GM12891 (cell line): ENCODE results near the gene PNPLA7.

ENCODE experiments used
- DNase-seq: peaks from one replicate; pipeline ENCODE4 v3.0.0; 2011; ENCODE audit warnings: low spot score; ENCODE audit not compliant: insufficient read length
- FAIRE-seq: peaks from 2 replicates; lab custom pipeline; 2011; peaks lifted over from hg19 to GRCh38; lab: Jason Lieb, UNC
- PAX5 ChIP-seq: IDR thresholded peaks from 2 replicates; pipeline ENCODE4 v1.6.1; 2011; ENCODE audit warnings: low read length, moderate library complexity, mild to moderate bottlenecking; ENCODE audit not compliant: insufficient read depth, severe bottlenecking
- POLR2A ChIP-seq: IDR thresholded peaks from 2 replicates; pipeline ENCODE4 v1.6.1; 2011; ENCODE audit warnings: low read depth, low read length, control low read depth
- POLR2AphosphoS5 ChIP-seq: IDR thresholded peaks from 2 replicates; pipeline ENCODE4 v1.6.1; 2011; ENCODE audit warnings: low read depth, low read length, control low read depth
- POU2F2 ChIP-seq: IDR thresholded peaks from 2 replicates; pipeline ENCODE4 v1.6.1; 2011; ENCODE audit warnings: low read depth, mild to moderate bottlenecking, control low read depth, low read length, moderate library complexity
- SPI1 ChIP-seq: IDR thresholded peaks from 2 replicates; pipeline ENCODE4 v1.6.1; 2011; ENCODE audit warnings: low read depth, low read length, control low read depth
- TAF1 ChIP-seq: IDR thresholded peaks from 2 replicates; pipeline ENCODE4 v1.6.1; 2011; ENCODE audit warnings: low read depth, low read length, control low read depth

PNPLA7 gene

DNA sequence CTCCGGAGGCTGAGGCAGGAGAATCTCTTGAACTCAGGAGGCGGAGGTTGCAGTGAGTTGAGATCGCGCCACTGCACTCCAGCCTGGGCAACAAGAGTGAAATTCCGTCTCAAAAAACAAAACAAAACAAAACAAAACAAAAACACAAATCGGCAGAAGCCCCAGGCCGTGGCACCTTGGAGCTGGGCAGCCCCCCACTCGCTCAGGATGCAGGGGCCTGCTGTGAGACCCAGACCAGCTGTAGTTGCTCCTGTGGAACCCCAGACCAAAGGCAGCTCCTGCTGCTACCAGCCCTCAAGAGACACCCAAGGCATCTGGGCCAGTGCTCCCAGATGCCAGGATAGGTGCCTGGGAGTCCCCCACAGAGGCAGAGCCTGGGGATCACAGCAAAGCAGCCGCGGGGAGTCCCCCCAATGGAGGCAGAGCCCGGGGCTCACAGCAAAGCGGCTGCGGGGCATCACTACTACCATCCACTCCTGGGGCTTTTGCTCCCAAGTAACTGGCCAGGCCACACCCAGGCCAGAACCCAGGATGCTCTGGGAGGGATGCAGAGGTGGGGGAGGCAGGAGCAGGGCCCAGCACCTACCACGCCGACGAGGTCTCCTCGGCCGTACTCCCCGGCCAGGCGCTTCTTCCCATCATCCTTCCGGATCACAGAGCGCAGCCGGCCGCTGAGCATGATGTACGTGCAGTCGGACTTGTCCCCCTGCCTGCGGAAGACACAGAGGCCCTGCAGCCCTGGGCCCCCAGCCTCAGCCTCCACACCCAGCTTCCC lies 53.4 kb downstream of the PNPLA7 start:
- no peak for DNase-seq
- FAIRE-seq = no peak
- TF ChIP-seq SPI1 = no peak
- TF ChIP-seq POU2F2 = no peak
- no peak for TF ChIP-seq POLR2AphosphoS5
- no peak for TF ChIP-seq TAF1
- TF ChIP-seq POLR2A = no peak
- TF ChIP-seq PAX5 = no peak

DNA sequence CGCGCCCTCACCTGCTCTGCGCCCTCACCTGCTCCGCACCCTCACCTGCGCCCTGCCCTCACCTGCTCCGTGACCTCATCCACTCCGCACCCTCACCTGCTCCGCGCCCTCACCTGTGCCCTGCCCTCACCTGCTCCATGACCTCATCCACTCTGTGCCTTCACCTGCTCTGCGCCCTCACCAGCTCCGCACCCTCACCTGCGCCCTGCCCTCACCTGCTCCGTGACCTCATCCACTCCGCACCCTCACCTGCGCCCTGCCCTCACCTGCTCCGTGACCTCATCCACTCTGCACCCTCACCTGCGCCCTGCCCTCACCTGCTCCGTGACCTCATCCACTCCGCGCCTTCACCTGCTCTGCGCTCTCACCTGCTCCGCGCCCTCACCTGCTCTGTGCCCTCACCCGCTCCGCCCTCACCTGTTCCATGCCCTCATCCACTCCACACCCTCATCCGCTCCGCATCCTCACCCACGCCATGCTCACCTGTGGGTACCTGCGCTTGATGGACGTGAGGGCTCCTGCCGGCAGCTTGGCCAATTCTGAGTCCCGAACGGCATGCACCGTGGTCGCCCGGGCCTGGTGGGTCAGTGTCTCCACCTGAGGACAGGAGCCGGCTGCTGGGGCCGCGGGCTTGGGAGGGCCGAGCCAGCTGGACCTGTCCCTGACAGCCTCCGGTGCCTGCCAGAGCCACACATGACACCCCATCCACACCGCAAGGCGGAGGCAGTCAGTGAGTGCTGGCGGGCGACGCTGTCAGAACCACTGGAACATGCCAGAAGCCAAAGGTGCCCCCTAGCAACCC lies 55.5 kb downstream of the PNPLA7 start:
- FAIRE-seq (no peak), DNase-seq (no peak)
- no peak for TF ChIP-seq TAF1
- no peak for TF ChIP-seq POU2F2

DNA sequence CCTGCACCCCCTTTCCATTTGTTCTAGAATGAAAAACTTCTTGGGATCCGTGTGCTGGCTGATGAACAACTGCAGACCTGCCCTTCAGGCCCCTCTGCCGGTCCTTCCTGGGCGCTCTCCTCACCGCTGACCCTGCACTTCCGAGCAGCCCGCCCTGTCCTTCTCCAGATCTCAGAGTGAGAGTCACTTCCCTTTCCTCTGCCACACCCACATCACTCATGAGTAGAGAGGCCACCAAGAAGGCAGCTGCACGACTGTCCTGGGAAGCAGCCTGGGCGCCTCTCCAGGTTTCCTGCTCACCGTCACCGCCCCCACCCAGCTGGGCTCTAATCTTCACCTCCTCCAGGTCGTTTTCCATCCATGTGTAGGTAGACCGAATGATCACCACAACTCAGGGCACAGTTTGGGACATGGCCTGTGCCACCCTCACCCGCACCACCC lies 56.1 kb downstream of the PNPLA7 start:
- no peak for FAIRE-seq
- no peak for DNase-seq
- no peak for TF ChIP-seq SPI1
- no peak for TF ChIP-seq PAX5
- TF ChIP-seq POLR2AphosphoS5 = no peak
- TF ChIP-seq TAF1 = no peak
- no peak for TF ChIP-seq POLR2A
- no peak for TF ChIP-seq POU2F2

DNA sequence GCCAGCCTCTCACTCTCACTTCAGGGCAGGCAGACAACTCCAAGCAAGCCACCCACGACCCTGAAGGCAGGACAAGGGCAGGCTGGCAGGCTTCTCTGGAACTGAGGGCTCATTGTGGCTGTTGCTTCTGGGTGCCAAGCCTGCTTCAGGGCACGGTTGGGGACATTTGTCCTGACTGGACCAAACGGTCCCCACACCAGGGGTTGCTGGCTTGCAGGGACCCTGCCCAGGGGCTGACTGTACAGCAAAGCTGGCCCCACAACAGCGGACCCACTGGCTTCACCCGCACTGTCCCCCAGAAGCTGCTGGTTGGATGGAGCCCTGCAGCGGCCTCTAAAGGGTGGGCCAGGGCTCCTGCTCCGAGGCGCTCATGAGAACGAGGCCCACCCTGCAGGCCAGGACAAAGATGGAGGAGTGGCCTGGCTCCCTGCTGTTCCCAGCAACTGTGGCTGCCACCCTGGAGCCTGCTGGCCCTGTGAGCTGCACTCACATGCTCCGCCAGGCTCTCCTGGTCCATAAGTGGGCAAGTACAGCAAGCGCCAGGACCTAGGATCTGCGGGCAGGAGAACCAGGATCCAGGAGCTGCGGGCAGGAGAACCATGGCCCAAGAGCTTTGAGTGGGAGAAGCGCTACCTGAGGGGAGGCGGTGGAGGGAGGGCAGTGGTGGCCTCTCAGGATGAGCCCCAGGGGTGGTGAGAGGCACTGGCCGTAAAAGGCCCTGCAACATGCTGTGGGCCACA lies 56.7 kb downstream of the PNPLA7 start:
- DNase-seq (no peak), FAIRE-seq (no peak)
- no peak for TF ChIP-seq POLR2A
- no peak for TF ChIP-seq PAX5
- TF ChIP-seq POU2F2 = no peak
- no peak for TF ChIP-seq POLR2AphosphoS5
- no peak for TF ChIP-seq SPI1
- no peak for TF ChIP-seq TAF1

DNA sequence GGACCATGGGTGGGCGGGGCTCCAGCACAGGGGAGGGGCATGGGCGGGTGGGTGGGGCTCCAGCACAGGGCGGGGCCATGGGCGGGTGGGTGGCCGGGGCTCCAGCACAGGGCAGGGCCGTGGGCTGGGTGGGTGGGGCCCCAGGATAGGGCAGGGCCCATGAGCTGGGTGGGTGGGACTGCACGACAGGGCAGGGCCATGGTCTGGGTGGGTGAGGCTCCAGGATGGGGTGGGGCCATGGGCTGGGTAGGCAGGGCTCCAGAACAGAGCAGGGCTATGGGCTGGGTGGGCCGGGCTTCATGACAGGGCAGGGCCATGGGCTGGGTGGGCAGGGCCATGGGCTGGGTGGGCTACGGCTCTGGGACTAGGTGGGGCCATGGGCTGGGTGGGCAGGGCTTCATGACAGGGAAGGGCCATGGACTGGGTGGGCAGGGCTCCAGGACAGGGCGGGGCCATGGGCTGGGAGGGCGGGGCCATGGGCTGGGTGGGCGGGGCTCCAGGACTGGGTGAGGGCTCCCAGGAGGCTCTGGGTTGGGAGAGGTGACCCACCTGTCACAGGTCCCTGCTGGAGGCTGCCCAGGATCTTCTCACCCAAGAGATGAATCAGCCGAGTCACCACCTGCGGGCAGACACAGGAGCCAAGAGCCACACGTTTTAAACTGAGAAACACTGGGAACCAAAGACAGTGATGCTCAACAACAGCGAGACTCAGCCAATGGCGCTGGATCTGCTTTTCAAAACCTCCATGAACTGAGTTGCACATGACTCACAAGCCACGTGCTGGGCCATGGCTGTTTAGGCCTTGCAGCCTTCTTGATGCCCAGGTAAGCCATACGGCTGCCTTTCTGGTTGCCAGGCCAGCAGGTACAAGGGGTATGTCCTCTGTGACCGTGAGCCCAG lies 57.5 kb downstream of the PNPLA7 start:
- TF ChIP-seq SPI1 (no peak), TAF1 (no peak), POLR2AphosphoS5 (no peak), POLR2A (no peak)
- DNase-seq = peak; percentile 79
- no peak for FAIRE-seq

DNA sequence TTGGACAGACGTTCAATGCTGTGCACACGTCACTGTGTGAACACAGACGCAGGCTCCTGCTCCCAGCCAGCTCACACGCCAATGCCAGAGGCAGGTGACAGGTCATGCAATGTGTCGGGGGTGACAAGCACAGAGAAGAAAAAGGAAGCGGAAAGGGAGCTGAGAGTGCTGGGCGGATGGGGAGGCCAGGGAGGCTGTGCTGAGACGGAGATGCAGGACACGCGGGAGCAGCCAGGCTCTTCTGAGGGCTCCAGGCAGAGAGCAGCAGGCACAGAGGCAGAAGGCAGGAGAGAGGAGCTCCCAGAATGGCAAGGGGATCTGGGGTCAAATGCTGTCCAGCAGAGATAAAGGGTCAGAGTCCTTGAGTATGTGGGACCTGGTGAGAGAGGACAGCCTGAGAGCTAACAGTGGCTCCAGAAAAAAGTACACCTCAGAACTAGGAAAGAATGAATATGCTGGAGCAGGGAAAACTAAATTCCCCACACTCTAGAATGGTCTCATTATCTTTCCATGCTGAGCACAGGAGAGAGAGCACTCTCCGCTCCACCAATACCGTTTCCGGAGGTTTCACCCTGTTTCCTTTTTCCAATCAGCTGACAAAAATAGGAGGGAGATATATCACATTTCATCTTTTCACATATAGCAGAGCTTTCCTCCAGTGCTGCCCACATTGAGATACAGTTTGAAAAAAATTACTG lies 58.3 kb downstream of the PNPLA7 start:
- no peak for TF ChIP-seq SPI1
- TF ChIP-seq POLR2AphosphoS5 = no peak
- no peak for TF ChIP-seq PAX5
- TF ChIP-seq TAF1 = no peak
- TF ChIP-seq POLR2A = no peak
- no peak for TF ChIP-seq POU2F2
- no peak for FAIRE-seq
- DNase-seq = no peak

DNA sequence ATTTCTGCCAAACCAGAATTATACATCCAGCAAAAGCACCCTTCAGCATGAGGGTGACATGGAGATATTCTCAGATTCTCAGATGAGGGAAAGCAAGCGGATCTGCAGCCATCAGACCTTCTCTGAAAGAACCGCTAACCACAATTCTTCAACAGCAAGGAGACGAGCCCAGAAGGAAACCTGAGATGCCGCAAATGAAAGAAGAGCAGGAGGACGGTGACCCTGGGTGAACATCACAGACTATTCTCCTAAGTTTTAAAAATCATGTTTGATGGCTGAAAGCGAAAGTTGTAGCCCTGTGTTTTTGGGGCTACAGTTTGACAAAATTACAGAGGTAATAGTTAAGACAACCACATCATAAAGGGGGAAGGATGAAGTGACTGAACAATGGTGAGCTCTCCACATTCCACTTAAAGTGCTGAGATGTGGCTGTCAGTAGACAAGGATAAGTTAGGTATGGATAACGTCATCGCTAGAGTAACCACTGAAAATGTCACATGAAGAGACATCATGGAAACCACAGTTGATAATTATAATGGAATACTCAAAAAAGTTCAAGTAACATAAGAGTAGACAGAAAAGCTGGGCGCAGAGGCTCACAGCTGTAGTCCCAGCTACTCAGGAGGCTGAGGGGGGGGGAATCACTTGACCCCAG lies 59.5 kb downstream of the PNPLA7 start:
- FAIRE-seq (no peak), DNase-seq (no peak)
- TF ChIP-seq TAF1 = no peak
- TF ChIP-seq PAX5 = no peak
- no peak for TF ChIP-seq POLR2A
- no peak for TF ChIP-seq POU2F2
- no peak for TF ChIP-seq SPI1
- TF ChIP-seq POLR2AphosphoS5 = no peak

DNA sequence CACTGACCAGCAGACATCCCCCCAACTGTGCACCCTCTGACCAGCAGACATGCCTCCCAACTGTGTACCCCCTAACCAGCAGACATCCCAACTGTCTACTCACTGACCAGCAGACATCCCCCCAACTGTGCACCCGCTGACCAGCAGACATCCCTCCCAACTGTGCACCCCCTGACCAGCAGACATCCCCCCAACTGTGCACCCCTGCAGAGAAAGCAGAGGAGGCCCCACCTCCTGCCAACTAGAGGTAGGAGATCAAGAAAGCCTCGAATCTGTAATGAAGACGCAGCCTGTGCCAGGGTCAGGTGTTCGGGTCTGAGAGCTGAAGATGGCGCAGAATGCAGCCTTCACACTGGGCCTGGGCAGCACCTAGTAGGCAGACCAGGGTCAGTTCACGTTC lies 61.3 kb downstream of the PNPLA7 start:
- TF ChIP-seq POU2F2 (no peak), POLR2A (no peak), TAF1 (no peak), POLR2AphosphoS5 (no peak), PAX5 (no peak), SPI1 (no peak)
- FAIRE-seq = no peak
- no peak for DNase-seq

DNA sequence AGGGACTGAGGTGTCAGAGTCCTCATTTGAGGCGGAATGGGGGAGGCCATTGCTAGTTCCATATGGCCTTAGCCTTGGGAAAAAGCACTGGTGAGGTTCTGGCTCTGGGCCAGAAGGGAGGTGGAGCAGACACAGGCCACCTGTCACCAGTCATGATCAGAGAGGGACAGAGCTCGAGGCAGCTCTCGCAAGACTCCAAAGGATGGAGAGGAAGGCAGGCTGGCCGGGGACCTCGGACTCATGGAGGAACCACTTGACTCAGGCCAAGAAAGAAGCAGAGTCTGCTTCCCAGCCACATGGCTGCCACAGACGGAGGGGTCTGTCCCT lies 61.9 kb downstream of the PNPLA7 start:
- FAIRE-seq (no peak), DNase-seq (no peak)
- TF ChIP-seq POU2F2 = no peak
- TF ChIP-seq POLR2A = no peak
- no peak for TF ChIP-seq TAF1
- TF ChIP-seq SPI1 = no peak
- no peak for TF ChIP-seq POLR2AphosphoS5
- TF ChIP-seq PAX5 = no peak
